Stimulated activated CD4-positive, alpha-beta T cell treated with anti-CD3 and anti-CD28 coated beads, Interleukin-1b, Interleukin-23, amount 100 ng/mL, for 48 hours (primary cell): ENCODE results near the gene CBLC.

Experiments used
- DNase-seq: peaks from one replicate; pipeline ENCODE4 v3.0.0-alpha.2; 2020

CBLC gene

DNA sequence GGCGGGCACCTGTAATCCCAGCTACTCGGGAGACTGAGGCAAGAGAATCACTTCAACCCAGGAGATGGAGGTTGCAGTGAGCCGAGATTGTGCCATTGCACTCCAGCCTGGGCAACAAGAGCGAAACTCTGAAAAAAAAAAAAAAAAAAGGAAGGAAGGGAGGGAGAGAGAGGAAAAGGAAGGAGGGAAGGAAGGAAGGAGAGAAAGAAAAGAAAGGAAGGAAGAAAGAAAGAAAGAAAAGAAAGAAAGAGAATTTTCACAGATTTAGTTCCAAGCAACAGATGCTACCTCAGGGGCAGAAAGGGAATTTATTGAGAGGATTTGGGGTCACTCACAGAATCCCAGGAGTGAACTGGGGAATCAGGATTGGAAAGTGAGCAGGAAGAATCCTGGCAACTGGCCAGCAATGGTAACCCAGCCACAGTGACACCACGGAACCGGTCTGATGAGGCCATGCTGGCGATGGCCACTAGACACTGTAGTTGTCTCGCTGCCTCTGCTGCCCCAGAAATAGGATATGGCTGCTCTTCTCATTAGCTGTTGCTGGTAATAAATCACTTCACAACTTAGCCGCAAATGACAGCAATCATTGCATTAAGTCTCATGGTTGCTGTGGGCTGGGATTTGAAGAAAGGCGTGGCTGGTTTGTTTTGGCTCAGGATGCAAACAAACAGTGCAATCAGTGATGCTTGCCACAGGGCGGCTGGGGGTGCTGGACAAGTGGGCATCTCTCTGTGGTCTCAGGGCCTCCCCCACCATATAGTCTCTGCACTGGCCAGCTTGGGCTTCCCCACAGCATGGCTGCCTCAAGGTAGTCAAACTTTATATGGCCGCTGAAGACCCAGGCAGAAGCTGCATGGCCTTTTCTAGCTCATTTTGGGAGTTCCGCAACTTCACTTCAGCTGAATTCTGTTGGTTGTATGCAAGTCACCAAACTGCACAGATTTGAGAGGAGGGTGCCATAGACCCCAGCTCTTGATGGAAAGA, 26.0 kb downstream of the CBLC start:
- DNase-seq = no peak

DNA sequence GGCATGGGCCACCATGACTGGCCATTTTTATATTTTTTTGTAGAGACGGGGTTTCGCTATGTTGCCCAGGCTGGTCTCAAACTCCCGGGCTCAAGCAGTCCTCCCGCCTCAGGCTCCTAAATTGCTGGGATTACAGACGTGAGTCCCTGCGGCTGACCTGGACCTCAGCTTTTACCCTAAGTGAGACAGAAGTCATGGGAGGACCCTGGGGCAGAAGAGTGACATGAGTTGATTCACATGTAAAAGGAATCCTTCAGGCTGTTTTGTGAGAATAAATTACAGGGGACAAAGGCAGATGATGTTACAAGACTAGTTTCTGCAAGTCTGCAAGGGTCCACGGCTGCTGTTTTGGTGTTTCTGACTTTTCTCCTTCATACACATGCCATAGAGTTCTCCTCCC, 28.6 kb downstream of the CBLC start:
- DNase-seq = no peak

DNA sequence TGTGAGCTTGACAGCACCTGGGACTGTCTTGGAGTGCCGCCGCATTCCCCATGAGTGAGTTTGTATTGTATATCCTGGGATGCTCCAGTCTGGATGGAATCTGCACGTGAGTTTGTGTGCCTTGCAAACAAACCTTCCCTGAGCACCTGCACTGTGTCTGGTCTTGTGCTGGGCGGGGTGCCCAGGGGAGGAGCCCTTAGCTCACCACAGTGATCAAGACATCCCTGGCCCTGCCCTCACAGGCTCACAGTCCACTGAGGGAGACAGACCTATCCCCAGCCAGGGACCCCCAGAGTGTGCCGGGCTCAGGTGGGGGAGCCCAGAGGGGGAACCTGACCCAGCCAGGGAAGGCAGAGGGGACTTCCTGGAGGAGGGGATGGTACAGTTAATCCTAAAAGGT, 29.5 kb downstream of the CBLC start:
- DNase-seq = no peak

DNA sequence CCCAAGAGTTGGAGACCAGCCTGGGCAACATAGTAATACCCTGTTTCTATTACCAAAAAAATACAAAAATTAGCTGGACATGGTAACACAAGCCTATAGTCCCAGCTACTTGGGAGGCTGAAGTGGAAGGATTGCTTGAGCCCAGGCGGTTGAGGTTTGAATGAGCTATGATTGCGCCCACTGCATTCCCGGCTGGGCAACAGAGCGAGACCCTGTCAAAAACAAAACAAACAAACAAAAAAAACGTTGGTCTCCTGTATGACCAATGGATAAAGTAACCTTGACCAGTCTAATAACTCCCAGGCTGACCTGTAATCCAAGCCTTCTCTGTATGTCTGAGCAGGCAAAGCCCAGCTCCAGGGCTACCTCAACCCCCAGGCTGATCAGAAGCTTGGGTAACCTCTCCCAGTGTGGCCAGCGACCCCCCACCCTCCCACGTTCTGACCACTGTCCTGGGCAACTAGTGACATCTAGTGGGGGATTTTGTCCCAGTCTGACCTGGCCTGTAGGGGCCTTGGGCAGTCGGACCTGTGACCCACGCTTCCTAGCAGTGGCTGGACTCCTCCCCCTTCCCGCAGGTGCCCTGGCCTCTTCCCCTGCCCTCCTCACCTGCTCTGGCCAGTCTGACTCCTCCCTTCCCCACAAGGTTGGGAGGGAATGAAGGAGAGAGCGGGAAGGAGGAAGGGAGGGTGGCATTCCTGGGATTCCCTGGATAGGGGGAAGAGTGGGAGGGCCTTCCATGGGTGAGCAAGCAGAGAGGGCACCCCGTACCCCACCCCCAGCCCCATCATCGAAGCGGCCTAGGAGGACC, 30.2 kb downstream of the CBLC start:
- DNase-seq = no peak

DNA sequence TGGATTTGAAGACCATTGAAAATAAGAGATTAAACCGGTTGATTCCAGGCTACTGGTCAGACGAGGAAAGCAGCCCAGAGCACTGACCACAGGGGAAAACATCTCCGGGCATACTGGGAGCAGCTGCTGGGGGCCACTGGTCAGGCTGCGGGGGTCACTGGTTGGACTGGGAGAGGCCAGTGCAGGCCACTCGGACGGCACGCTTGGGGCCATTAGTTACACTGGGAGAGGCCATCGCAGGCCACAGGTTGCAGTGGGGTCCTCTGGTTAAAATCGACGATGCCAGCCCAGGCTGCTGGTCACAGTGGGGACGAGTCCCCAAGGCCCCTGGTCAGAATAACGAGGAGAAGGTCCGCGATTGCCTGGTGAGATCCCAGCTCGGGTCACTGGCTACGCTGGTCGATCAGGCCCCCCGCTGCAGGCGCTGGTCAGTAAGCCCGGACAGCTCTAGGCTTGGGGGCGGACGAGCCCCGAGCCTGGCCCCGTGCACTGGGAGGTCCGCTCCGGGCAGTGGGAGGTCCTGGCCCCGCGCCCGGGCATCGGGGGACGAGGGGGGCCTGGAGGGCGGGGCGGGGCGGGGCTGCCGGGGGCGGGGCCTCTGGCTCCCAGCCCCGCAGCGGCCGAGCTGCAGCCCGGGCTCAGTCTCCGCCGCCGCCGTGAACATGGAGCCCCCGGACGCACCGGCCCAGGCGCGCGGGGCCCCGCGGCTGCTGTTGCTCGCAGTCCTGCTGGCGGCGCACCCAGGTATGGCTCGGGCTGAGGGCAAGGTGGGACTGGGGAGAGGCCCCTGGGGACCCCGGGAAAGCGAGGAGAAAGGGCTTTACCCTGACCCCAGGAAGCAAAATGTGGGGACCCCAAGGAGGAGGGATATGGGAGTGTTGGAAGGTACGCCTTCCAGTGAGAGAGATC, 31.0 kb downstream of the CBLC start, which contains the start of gene BCAM:
TSS of gene BCAM (plus strand) at position 641 of the 909 bp plus-strand sequence. CDS start at position 663, 22 bp downstream.
- no peak for DNase-seq

DNA sequence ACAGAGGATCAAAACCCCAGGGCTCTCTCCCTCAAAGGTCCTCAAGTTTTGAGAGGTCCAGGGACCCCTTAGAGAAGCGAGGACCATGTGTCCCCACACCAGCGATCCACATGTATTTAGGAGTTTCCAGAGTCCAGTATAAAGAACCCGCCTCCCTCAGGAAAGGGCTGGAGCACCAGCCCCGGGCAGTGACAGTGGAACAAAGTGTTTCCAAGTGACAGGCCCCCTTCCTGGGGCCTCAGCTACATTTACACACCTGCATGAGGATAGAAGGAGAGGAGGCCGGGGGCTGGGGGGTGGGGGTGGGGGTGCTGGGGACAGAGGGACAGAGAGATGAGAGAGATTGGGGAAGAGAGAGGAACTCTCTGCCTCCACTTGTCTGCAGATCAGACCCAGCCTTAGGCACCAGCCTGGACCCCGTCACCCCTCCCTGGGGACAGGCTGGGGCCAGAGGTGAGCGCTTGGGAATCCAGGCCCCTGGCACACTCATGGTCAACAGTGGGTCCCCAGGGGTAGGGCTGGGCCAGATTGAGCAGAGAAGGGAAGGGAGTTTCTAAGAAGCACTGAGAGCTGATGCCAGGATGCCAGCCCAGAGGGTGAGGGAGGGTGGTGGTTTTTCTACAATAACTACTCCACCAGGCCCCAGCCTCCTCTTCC, 32.0 kb downstream of the CBLC start:
- no peak for DNase-seq

DNA sequence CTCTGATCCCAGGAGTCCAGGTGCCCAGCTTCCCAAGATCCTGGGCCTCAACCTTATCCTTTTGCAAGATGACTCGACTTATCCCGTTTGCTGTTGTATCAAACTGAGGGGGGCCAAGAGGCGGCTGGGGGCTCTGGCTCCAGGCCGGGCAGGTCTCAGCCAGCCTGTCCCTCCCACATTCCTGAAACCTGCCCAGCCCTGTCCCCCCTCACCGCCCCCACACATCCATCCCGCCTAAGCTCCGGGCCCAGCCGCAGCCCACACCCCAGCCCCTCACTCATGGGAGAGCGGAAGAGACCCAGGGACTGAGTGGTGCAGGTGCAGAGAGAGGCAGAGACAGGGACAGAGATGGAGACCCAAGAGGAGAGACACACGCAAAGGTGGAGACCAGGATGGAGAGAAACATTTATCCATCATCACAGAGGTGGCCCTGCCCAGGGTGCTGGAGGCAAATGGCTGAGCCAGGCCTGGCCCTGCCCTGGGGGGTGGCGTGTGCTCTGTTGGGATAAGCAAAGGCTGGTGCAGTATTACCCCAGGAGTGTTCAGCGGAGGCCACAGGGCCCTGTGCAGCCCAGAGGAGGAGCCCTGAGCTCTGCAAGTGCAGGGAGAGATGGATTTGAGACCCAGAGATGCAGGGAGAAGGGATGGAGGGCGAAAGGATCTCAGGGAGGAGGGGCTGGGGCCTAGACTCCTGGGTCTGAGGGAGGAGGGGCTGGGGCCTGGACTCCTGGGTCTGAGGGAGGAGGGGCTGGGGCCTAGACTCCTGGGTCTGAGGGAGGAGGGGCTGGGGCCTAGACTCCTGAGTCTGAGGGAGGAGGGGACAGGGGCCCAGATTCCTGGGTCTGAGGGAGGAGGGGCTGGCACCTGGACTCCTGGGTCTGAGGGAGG, 32.8 kb downstream of the CBLC start:
- no peak for DNase-seq

GRCh38 chr19:44811122-44811419, 33.4 kb downstream of the CBLC start:
- DNase-seq = no peak

- DNase-seq = no peak
These were observed 34.5 kb downstream of the CBLC start for GRCh38 chr19:44812142-44812718.

DNA sequence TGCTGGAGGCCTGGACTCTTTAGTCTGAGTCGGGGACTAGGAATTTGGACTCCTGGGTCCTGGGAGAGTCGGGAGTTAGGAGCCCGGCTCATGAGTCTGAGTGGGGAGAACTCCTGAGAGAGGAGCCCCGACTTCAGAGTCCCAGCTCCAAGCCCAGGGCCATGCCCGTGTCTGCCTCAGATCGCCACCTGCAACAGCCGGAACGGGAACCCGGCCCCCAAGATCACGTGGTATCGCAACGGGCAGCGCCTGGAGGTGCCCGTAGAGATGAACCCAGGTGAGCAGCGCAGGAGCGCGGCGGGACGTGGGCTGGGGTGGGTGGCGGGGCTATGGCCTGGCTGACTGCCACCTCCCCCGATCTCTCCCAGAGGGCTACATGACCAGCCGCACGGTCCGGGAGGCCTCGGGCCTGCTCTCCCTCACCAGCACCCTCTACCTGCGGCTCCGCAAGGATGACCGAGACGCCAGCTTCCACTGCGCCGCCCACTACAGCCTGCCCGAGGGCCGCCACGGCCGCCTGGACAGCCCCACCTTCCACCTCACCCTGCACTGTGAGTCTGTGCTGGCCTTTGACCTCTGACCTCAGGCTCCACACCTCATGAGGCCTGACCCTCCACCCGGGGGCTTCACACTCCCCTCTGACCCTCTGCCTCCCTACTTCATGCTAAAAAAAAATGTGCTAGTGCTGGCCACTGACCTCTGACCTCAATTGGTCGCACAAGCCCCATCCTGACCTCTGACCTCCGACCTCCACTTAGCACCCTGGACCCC, 35.6 kb downstream of the CBLC start:
- no peak for DNase-seq

GRCh38 chr19:44813841-44814470, 36.3 kb downstream of the CBLC start:
- no peak for DNase-seq

DNA sequence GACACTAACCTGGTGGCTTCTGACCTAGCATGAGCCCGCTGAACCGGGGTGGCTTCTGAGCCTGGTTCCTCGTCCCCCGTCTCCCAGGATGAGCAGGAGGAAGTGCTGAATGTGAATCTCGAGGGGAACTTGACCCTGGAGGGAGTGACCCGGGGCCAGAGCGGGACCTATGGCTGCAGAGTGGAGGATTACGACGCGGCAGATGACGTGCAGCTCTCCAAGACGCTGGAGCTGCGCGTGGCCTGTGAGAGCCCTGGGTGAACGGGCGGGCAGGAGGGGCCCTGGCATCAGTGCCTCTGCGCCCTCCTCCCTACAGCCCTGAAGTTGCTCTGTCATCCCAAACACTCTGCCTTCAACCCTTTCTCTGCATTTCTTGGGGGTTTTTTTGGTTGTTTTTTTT, 36.8 kb downstream of the CBLC start:
- no peak for DNase-seq

DNA sequence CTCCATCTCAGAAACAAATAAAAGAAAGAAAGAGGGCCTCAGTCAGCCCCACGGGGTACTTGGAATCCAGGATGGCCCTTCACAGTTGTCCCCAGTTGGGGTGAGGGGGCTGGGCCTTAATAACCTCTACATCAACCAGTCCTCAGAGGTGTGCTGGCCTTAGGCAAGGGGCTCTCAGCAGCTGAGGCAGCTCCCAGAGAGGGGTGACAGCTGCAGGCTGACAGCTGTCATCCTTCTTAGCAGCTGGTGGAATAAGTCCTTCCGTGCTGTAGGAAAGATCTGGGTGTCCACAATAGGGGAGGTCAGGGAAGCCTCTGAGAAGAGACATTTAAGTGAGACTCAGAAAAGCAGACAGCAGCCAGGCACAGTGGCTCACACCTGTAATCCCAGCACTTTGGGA, 38.6 kb downstream of the CBLC start:
- DNase-seq = no peak

DNA sequence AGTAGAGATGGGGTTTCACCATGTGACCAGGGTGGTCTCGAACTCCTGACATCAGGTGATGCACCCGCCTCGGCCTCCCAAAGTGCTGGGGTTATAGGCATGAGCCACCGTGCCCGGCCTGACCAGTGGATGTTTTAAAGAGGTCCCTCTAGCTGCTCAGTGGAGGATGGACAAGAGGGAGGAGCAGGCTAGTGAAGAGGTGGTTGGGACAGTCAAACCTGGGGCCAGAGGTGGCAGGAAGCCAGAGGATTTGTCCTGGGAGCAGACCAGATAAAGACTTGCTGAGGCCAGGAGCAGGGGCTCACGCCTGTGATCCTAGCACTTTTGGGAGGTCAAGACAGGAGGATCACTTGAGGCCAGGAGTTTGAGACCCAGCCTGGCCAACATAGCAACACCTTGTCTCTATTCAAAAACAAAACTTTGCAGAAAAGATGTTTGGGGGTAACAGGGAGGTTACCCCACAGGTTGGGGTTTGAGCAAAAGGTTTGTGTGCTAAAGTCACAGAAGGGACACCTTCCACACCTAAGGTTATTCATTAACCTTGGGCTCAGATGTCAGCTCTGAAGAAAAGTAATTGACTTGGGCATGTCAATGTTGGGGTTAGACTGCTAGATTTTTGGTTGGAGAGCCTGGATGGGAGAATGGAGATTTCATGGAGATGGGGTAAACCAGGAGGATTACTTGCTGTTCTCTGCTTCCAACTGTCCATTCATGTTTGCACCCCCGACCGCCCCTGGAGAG, 40.2 kb downstream of the CBLC start:
- no peak for DNase-seq

DNA sequence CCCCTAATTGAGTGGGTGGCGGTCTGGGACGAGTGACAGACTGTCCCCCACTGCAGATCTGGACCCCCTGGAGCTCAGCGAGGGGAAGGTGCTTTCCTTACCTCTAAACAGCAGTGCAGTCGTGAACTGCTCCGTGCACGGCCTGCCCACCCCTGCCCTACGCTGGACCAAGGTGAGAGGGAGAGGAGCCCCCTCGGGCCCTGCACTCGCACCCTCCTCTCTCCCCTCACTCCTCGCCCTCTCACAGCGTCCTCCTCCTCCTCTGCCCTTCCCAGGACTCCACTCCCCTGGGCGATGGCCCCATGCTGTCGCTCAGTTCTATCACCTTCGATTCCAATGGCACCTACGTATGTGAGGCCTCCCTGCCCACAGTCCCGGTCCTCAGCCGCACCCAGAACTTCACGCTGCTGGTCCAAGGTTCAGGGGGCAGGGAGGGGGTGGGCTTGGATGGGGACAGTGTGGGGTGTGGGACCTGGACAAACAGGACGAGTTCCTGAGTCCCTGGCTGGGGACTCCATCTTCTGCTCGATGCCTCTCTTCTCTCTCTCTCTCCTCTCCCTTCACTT, 40.9 kb downstream of the CBLC start:
- DNase-seq = no peak

- no peak for DNase-seq
These were observed 41.6 kb downstream of the CBLC start for GRCh38 chr19:44819246-44819832.

- no peak for DNase-seq
These were observed 43.2 kb downstream of the CBLC start for GRCh38 chr19:44820648-44821609.
